MM.1S (cell line): ENCODE measurements around the gene CHID1.

Experiments
- DNase-seq: peaks from one replicate; pipeline ENCODE4 v3.0.0-alpha.2; 2015
- H2AFZ ChIP-seq: fragments of 300-600 bp; sonication (generic); 2 replicates; pipeline ENCODE4 v1.6.0; 2016; ENCODE audit warnings: antibody characterized with exemption, low read length
- H3F3A ChIP-seq: fragments of 300-600 bp; sonication (generic); 2 replicates; pipeline ENCODE4 v1.6.1; 2016; ENCODE audit warnings: mild to moderate bottlenecking, antibody characterized with exemption, low read length, moderate library complexity, mixed read lengths; ENCODE audit not compliant: insufficient read depth
- H3K27ac ChIP-seq: fragments of 300-600 bp; sonication (generic); 2 replicates; pipeline ENCODE4 v1.5.1; 2016; ENCODE audit warnings: mild to moderate bottlenecking, low read length
- H3K27me3 ChIP-seq: fragments of 300-600 bp; sonication (generic); replicated peaks from 2 replicates; pipeline ENCODE4 v1.6.0; 2016; ENCODE audit warnings: low read length; ENCODE audit not compliant: insufficient read depth
- H3K36me3 ChIP-seq: fragments of 300-600 bp; sonication (generic); replicated peaks from 2 replicates; pipeline ENCODE4 v1.6.1; 2016; ENCODE audit warnings: mild to moderate bottlenecking, low read length, mixed read lengths; ENCODE audit not compliant: insufficient read depth
- H3K4me1 ChIP-seq: fragments of 300-600 bp; sonication (generic); 2 replicates; pipeline ENCODE4 v1.6.1; 2016; ENCODE audit warnings: low read length, mixed read lengths
- H3K4me2 ChIP-seq: fragments of 300-600 bp; sonication (generic); 2 replicates; pipeline ENCODE4 v1.6.0; 2016; ENCODE audit warnings: low read depth, low read length
- H3K4me3 ChIP-seq: fragments of 300-600 bp; sonication (generic); 2 replicates; pipeline ENCODE4 v1.5.1; 2016; ENCODE audit warnings: low read length, mixed read lengths
- H3K79me2 ChIP-seq: fragments of 300-600 bp; sonication (generic); 2 replicates; pipeline ENCODE4 v1.6.1; 2016; ENCODE audit warnings: mixed run types, low read length, mixed read lengths
- H3K9ac ChIP-seq: fragments of 300-600 bp; sonication (generic); 2 replicates; pipeline ENCODE4 v1.6.1; 2016; ENCODE audit warnings: low read length, mixed read lengths
- H3K9me2 ChIP-seq: fragments of 300-600 bp; sonication (generic); replicated peaks from 2 replicates; pipeline ENCODE4 v1.6.1; 2016; ENCODE audit warnings: mild to moderate bottlenecking, low read length, mixed read lengths; ENCODE audit not compliant: insufficient read depth
- H3K9me3 ChIP-seq: fragments of 300-600 bp; sonication (generic); replicated peaks from 2 replicates; pipeline ENCODE4 v1.6.1; 2016; ENCODE audit warnings: mild to moderate bottlenecking, low read length, mixed read lengths; ENCODE audit not compliant: insufficient read depth
- H4K20me1 ChIP-seq: fragments of 300-600 bp; sonication (generic); 2 replicates; pipeline ENCODE4 v1.6.1; 2016; ENCODE audit warnings: mild to moderate bottlenecking, low read length, moderate library complexity, mixed read lengths; ENCODE audit not compliant: insufficient read depth
- CTCF ChIP-seq: fragments of 300-600 bp; sonication (generic); IDR thresholded peaks from 2 replicates; pipeline ENCODE4 v1.5.1; 2016; ENCODE audit warnings: antibody characterized with exemption, low read length, mixed read lengths
- EZH2 ChIP-seq: fragments of 300-600 bp; sonication (generic); optimal IDR thresholded peaks from 2 replicates; pipeline ENCODE3; 2017; ENCODE audit warnings: low read depth, mild to moderate bottlenecking, antibody characterized with exemption, low read length, mixed read lengths
- EZH2phosphoT487 ChIP-seq: fragments of 300-600 bp; sonication (generic); IDR thresholded peaks from 2 replicates; pipeline ENCODE4 v1.6.1; 2018; ENCODE audit warnings: antibody characterized with exemption, low read length

The CHID1 gene

GRCh38 chr11:913043-913442, 2.4 kb upstream of the CHID1 start:
- Histone ChIP-seq H3K9ac (no peak overlapping the region), H3K9me3 (no peaks in the 10 kb centered on the region), H3K9me2 (no peaks in the 10 kb centered on the region), H3K4me2 (no peak overlapping the region), H3K79me2 (peaks cover 23% of the 10 kb centered on the region), H3K27ac (no peak overlapping the region), H4K20me1 (no peaks in the 10 kb centered on the region), H3K4me3 (no peak overlapping the region), H3K36me3 (no peaks in the 10 kb centered on the region), H2AFZ (no peak overlapping the region), H3K4me1 (peaks cover 20% of the 10 kb centered on the region), H3K27me3 (no peaks in the 10 kb centered on the region; the same call in 1 of the 2 replicates), H3F3A (peaks cover 17% of the 10 kb centered on the region)
- TF ChIP-seq CTCF (no peak), EZH2phosphoT487 (no peak), EZH2 (no peak)
- no peak for DNase-seq

GRCh38 chr11:912266-912665, 1.7 kb upstream of the CHID1 start:
- peaks cover 27% of the 10 kb centered on the region for H3K4me1 ChIP-seq
- H2AFZ ChIP-seq, result no peak overlapping the region
- no peaks in the 10 kb centered on the region; the same call in 1 of the 2 replicates for H3K27me3 ChIP-seq
- no peak overlapping the region for H3K27ac ChIP-seq
- no peak for TF ChIP-seq CTCF
- TF ChIP-seq EZH2phosphoT487, result no peak
- TF ChIP-seq EZH2, result no peak
- no peaks in the 10 kb centered on the region for H4K20me1 ChIP-seq
- H3K9me2 ChIP-seq, result no peaks in the 10 kb centered on the region
- H3K4me3 ChIP-seq, result no peak overlapping the region
- DNase-seq, result no peak
- H3K4me2 ChIP-seq, result no peak overlapping the region
- H3K9me3 ChIP-seq, result no peaks in the 10 kb centered on the region
- peaks cover 23% of the 10 kb centered on the region for H3K79me2 ChIP-seq
- no peak overlapping the region for H3K9ac ChIP-seq
- peaks cover 25% of the 10 kb centered on the region for H3F3A ChIP-seq
- no peaks in the 10 kb centered on the region for H3K36me3 ChIP-seq

DNA sequence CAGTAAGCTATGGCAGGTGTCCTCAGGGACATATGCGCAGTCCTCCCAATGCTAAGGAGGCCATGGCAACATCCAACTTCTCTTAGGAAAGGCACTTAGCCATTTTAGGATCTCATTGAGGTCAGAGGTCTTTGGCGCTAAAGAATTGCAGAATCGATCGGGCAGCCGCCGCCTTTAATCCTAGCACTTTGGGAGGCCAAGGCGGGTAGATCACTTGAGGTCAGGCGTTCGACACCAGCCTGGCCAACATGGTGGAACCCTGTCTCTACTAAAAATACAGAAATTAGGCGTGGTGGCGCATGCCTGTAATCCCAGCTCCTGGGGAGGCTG, 1.2 kb upstream of the CHID1 start:
- Histone ChIP-seq H4K20me1 (no peaks in the 10 kb centered on the region), H3K4me3 (0 out of 2 replicates have a peak overlapping the region, but pooled peaks have one; percentile 80), H3K9me3 (no peaks in the 10 kb centered on the region), H3K27ac (no peak overlapping the region), H3K4me1 (peaks cover 31% of the 10 kb centered on the region), H3K9me2 (no peaks in the 10 kb centered on the region), H2AFZ (peak overlapping the region; percentile 80), H3K27me3 (no peaks in the 10 kb centered on the region; the same call in 1 of the 2 replicates), H3K36me3 (no peaks in the 10 kb centered on the region), H3K79me2 (peaks cover 23% of the 10 kb centered on the region), H3K4me2 (peak overlapping the region; percentile 94; the same call in 1 of the 2 replicates), H3K9ac (no peak overlapping the region), H3F3A (peaks cover 25% of the 10 kb centered on the region)
- DNase-seq, result no peak
- no peak for TF ChIP-seq CTCF
- TF ChIP-seq EZH2, result no peak
